CD4-positive, alpha-beta T cell treated with Interleukin-4 for 1 hour (primary cell): ENCODE data around the gene CDH24.
A peak's percentile ranks its signal among the peaks of the same experiment; 100 is the strongest.

Experiments
- DNase-seq, 2 donors: peaks; one replicate each; pipeline ENCODE4 v3.0.0-alpha.2; 2020 to 2022

CDH24 gene

DNA sequence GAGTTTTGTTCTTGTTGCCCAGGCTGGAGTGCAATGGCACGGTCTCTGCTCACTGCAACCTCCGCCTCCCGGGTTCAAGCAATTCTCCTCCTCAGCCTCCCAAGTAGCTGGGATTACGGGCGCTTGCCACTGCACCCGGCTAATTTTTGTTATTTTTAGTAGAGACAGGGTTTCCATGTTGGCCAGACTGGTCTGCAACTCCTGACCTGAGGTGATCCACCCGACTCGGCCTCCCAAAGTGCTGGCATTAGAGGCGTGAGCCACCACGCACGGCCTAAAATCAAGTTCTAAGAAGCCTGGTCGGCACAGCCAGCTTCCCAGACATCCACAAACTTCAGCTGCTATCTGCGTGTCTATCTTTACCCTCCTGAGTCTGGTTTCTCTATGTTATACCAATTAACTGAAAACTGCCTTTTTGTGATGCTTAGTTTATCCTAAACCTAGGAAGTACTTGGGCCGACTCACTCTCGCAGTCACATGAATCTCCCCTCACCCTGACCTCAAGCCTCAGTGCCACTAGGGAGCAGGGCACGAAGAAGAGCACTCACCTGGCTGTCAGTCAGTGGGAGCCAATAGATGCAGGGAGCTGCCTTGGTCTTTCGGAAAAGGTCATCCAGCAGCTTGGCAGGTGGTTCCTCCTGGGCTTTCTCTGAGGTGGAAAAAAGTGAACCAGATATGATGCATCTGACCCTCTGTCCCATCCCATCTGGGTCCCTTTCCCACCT, 3.4 kb upstream of the CDH24 start:
- DNase-seq = no peak

GRCh38 chr14:23058654-23059504, 1.6 kb upstream of the CDH24 start:
- no peak for DNase-seq

DNA sequence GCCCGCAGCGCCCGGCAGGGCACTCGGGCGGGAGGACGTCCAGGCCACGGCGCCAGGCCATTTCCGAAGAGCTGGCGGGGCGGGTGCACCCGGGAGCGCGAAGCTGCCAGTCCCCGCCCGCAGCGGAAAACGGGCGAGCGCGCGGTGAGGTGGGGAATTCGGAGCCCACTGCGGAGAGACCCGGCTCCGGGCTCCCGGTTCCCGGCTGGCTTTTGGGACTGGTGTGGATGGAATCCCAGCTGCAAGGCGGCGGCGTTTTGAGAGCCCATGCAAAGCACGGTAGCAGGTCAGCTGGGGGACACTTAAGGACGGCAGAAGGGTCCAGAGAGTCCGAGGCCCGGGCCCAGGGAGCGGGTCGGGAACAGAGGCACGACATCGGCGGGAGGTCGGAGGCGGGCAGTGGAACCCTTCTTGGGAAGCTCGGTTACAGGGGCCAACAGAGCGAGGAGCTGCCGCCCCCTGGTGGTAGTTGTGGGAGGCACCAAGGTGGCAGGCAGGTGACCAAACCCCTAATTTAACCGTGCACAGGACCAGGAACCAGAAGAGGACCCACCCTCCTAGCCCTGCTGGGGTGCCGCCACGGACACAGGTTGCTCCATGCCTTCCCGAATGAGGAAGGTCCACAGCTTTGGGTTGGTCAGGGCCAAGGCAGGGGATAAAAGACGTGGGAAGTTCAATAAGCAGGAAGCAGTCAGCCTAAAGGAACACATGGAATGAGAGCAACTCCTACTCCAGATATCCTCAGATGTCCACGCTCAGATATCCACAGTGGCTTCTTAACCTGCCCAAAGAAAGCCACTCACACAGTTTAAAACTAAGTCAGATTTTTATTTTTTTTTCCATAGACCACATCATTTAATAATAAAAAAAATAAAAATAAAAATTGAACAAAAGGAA, 685 bp upstream of the CDH24 start:
- peak; percentile 85 to 86 for DNase-seq

- peak; percentile 72 to 75 for DNase-seq
These were observed 970 bp downstream of the CDH24 start for GRCh38 chr14:23056145-23056955.

- no peak for DNase-seq
These were observed 1.6 kb downstream of the CDH24 start for GRCh38 chr14:23055621-23056144.

- no peak for DNase-seq
These were observed 2.2 kb downstream of the CDH24 start for GRCh38 chr14:23055147-23055550.

DNA sequence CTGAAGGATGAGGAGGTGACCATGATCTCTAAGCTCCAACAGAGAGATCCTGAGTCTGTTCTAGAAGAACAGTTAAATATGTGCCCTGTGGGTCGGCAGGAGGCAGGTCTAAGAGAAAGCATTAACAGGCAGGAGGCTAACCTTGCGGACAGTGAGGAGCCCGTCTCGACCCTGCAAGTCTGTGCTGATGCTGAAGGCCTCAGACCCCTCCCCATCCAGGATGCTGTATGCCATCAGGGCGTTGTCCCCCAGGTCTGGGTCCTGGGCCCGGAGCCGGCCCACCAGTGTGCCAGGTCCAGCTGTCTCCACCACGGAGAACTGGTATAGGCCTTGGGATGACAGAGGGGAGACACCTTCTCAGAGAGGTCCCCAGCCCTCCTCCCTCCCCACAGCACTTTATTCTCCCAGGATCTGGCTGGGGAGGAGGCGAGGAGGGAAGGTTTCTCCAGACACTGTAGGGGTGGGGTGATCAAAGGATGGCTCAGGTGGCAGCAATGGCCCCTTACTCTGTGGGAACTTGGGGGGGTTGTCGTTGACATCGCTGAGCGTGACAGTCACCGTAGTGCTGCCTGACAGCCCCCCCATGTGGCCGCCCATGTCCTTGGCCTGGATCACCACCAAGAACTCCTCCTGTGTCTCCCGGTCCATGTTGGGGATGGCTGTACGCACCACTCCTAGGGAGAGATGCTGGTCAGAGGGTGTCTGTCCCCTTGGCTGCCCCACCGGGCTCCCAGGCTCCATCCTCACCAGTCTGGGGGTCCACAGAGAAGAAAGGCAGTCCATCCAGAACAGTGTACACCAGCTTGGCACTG, 3.1 kb downstream of the CDH24 start:
- no peak for DNase-seq

- DNase-seq = no peak
These were observed 3.9 kb downstream of the CDH24 start for GRCh38 chr14:23053426-23053825.

DNA sequence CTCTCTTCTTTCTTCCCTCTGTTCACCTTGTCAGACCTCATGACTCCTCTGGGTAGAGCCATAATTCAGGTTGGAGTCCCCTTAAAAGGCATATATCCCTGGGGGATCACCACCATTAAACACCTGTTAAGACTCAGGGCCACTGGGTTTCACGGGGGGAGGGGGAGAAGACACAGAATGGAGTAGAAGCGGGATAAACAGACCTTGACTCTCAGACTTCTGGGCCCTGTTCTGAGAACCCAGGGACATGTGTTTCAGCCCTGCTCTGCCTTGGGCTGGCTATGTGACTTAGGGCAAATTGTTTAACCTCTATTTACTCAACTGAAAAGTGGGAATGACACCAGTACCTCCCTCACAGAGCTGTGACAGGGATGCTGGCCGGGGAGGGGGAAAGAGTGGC, 4.6 kb downstream of the CDH24 start:
- no peak for DNase-seq

GRCh38 chr14:23052182-23052623, 5.1 kb downstream of the CDH24 start:
- DNase-seq = no peak

DNA sequence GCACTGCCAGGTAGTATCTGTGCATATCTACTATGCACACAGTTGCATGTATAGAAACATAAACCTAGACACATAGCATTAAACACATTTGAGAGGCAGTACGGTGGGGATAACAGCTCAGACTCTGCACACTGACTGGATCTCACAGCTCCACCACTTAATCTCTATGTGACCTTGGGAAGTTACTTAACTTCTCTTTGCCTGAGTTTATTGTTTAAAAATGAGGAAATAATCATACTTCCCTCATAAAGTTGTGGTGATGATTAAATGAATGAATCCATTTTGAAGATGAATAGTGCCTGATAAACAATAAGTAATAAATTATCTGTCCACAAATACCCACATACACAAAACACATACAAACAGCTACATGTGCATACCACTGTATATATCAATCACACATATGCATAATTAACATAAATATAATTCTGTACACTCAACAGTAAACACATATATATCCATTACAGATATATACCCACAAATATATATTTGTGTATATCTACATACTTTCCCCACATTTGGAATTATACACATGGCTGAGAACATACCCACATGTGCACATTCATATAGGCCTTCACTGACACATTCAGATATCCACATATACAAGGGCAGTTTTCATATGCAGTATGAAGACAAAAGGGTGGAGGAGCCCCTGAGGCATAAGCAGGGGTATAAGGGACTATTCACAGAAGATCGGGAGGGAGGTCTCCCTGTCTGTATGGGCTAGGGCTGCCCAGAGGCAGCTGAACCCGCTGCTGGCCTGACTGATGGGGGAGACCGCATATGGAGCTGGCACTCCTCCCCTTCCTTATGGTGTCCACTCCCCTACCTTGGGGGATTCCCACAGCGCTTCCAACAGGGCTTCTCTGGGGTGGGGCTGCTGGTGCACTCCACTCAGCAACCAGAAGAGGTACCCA, 5.9 kb downstream of the CDH24 start:
- no peak for DNase-seq

DNA sequence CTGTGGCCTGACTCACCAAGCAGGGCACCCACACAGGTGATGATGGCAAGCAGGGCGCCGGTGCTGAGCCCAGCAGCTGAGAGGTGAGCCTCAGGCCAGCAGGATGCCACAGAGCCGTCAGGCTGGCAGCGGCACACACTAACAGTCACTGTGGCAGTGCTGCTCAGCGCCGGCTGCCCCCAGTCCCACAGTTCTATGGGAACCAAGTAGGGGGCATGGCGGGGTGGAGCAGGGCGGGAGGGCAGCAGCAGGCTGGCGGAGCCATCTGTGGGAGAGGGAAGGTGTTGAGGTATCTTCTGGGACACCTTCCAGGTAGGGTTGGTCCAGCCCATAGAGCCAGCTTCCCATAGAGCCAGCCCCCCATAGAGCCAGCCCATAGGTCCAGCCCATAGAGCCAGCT, 8.3 kb downstream of the CDH24 start:
- DNase-seq = no peak

- no peak for DNase-seq
These were observed 9.3 kb downstream of the CDH24 start for GRCh38 chr14:23047751-23048693.

DNA sequence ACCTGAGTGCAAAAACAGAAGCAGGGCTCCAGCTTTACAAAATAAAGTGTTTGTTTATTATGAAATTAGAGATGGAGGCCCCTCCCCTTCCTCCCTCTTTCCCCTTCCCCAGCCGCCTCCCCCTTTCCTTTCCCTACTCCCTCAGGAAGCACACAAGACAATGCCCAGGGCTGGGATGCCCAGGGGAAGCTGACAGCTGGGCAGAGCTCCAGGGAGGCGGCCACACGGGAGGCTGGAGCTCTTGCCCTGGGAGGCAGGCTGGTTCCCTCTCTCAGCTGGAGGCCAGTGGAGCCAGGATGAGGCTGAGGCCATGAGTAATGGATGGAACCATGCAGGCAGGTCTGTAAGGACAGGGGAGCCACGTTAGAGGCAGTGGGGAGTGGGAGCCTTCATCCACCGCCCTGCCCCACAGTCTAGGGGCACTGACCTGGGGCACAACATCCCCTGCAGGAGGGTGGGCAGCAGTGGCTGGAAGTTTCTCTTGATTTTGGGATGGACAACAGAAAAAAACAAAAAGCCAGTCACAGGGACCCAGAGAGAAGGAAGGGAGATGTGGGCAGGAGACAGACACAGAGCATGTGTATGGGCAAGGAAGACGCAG, 10.2 kb downstream of the CDH24 start:
- no peak for DNase-seq

DNA sequence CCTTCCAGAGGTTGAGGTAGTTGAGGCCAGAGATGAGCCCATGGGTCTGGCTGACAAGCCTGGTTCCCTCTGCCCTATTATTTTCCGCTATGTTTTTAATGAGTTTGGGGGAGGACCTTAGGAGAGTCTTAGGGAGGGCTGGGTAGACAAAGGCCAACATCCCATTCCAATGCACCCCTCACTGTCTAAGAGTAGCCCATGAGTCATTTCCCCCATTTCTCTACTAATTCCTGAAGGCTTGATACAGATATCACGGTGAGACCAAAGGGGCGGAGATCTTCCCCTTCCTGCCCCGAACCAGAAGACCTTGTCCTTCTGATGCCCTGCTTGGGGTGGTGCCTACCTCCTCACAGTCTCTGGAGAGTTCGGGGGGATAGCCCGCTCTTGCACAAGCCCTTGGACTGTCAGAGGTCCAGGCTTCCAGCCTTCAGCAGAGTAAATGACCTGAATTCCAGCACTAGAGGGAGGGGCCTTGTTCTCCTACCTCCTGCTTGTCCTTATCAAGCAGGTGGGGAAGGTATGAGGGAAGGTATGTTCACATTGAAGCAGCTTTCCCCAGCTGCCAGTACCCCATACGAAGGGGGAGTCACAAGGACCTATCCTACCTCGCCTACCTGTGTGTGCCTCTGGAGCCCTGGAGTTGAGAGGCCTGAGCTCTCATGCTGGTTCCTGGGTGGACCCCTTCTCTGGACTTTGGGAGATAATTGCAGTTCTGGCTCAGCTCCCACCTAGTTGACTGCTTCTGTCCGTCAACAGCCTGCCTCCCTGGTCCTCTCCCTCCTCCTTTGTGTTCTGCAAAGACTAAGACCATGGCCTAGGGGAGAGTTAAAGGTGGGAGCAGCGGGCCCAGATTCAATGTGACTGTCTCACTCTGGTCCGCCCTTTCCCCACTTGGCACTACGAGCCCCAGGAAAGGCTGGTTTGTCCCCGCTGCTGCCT, 11.6 kb downstream of the CDH24 start:
- no peak for DNase-seq

- no peak for DNase-seq
These were observed 12.5 kb downstream of the CDH24 start for GRCh38 chr14:23044840-23045239.

- DNase-seq = no peak
These were observed 13.6 kb downstream of the CDH24 start for GRCh38 chr14:23043754-23044153.
